Measurements from ENCODE around the gene DOCK1.

Gene DOCK1

DNA sequence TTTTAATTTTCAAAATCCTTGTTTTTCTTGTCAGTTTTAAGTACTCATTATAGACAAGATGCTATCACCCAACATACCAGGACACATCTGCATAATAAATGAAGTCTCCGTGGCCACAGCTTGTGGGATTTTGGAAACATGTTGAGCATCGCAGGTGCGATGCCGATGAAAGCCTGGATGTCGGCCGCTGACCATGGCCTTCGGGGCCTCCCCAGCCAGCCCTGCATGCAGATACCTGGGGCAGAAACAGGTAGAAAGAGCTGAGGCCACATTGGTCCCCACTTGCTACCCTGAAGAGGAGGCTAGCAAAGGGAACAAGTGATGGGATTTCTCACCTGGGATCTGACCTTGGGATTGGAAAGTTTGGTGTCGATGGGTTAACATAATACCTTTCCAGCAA, 123.8 kb downstream of the DOCK1 start:
- no peaks in the 10 kb centered on the region for H3K36me3 ChIP-seq (ENCODE audit: insufficient read depth)
- no peak overlapping the region for H3K9ac ChIP-seq
- no peaks in the 10 kb centered on the region for H4K20me1 ChIP-seq (ENCODE audit: insufficient read depth)
- H2AFZ ChIP-seq (ENCODE audit: low read depth), result no peak overlapping the region
- H3K4me3 ChIP-seq (IDR thresholded peaks at IDR 0.05; ENCODE audit: insufficient read depth, low read depth, low read length), result no peak overlapping the region
- no peaks in the 10 kb centered on the region for H3K27me3 ChIP-seq (ENCODE audit: insufficient read depth, low read depth)
- H3K4me1 ChIP-seq (ENCODE audit: low read depth, poor library complexity, severe bottlenecking), result no peaks in the 10 kb centered on the region
- no peak overlapping the region for H3K27ac ChIP-seq
- no peaks in the 10 kb centered on the region for H3K79me2 ChIP-seq (ENCODE audit: insufficient read depth, low read depth)
- no peak overlapping the region for H3K4me2 ChIP-seq
- TF ChIP-seq, protein P1, sequence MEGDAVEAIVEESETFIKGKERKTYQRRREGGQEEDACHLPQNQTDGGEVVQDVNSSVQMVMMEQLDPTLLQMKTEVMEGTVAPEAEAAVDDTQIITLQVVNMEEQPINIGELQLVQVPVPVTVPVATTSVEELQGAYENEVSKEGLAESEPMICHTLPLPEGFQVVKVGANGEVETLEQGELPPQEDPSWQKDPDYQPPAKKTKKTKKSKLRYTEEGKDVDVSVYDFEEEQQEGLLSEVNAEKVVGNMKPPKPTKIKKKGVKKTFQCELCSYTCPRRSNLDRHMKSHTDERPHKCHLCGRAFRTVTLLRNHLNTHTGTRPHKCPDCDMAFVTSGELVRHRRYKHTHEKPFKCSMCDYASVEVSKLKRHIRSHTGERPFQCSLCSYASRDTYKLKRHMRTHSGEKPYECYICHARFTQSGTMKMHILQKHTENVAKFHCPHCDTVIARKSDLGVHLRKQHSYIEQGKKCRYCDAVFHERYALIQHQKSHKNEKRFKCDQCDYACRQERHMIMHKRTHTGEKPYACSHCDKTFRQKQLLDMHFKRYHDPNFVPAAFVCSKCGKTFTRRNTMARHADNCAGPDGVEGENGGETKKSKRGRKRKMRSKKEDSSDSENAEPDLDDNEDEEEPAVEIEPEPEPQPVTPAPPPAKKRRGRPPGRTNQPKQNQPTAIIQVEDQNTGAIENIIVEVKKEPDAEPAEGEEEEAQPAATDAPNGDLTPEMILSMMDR (conservative IDR thresholded peaks at IDR 0.05; ENCODE audit: low read depth, low read length), result no peak

DNA sequence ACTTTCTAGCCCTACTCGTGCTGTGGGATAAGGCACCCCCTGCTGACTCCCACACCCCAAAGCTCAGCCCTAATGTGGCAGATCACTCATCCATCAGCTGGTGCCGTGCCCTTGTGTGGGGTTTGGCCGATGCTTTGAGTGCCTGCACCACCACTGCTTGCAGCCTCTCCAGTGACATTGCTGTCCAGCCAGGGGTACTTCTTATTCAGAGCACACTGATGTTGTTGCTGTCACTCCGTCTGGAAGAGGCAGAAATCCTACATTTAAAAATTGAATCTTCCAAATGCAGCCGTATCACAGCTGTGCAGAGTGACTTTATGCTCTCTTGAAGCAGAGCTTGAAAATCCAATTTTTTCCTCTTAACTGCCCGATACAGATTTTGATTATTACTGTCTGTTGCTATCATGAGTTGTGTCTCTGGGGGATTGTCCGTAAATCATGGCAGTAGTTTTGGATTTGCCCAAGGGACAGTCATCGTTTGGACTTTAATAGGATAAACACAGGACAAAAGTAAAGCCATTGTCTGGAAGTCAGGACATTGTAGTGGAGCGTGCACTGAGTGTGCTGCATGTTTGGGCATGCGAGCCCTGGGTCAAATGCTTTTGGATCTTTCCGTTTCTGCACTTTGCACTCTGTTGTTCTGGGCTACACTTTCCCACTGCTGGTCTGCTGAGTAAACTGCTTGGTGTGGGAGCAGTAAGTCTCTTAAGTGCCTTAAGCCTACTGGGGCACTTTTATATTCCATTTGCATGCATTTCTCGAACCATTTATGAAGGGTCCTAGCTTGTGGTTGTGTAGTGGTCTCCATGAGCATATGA, 128.2 kb downstream of the DOCK1 start:
- TF ChIP-seq, protein P1 (conservative IDR thresholded peaks at IDR 0.05; ENCODE audit: low read depth, low read length), result no peak
- H3K36me3 ChIP-seq (ENCODE audit: insufficient read depth), result no peaks in the 10 kb centered on the region
- H3K9ac ChIP-seq, result no peak overlapping the region
- H3K79me2 ChIP-seq (ENCODE audit: insufficient read depth, low read depth), result no peaks in the 10 kb centered on the region
- H3K27ac ChIP-seq, result no peak overlapping the region
- H3K4me3 ChIP-seq (IDR thresholded peaks at IDR 0.05; ENCODE audit: insufficient read depth, low read depth, low read length), result no peak overlapping the region
- H3K4me1 ChIP-seq (ENCODE audit: low read depth, poor library complexity, severe bottlenecking), result no peaks in the 10 kb centered on the region
- no peaks in the 10 kb centered on the region for H3K27me3 ChIP-seq (ENCODE audit: insufficient read depth, low read depth)
- H3K4me2 ChIP-seq, result no peak overlapping the region
- H2AFZ ChIP-seq (ENCODE audit: low read depth), result no peak overlapping the region
- H4K20me1 ChIP-seq (ENCODE audit: insufficient read depth), result no peaks in the 10 kb centered on the region

DNA sequence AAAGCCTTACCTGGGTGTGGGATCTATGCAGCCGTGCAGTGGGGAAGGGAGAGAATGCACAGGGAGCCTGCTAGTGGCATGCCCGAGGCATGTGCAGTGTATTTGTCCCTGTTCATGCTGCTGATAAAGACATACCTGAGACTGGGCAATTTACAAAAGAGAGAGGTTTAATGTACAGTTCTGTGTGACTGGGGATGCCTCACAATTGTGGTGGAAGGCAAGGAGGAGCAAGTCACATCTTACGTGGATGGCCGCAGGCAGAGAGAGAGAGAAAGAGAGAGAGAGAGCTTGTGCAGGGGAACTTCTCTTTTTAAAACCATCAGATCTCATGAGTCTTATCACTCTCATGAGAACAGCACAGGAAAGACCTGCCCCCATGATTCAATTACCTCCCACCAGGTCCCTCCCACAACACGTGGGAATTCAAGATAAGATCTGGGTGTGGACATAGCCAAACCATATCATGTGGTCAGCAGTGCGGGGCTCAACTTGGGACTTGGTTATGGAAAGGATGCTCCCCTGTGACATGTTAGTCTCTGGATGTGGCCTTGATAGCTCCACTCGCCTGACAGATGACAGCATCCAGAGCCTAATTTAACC, 128.9 kb downstream of the DOCK1 start:
- Histone ChIP-seq H4K20me1 (ENCODE audit: insufficient read depth) (no peaks in the 10 kb centered on the region), H3K4me2 (no peak overlapping the region), H3K36me3 (ENCODE audit: insufficient read depth) (no peaks in the 10 kb centered on the region), H3K4me1 (ENCODE audit: low read depth, poor library complexity, severe bottlenecking) (no peaks in the 10 kb centered on the region), H3K9ac (no peak overlapping the region), H3K4me3 (IDR thresholded peaks at IDR 0.05; ENCODE audit: insufficient read depth, low read depth, low read length) (no peak overlapping the region), H3K27ac (no peak overlapping the region), H2AFZ (ENCODE audit: low read depth) (no peak overlapping the region), H3K79me2 (ENCODE audit: insufficient read depth, low read depth) (no peaks in the 10 kb centered on the region), H3K27me3 (ENCODE audit: insufficient read depth, low read depth) (no peaks in the 10 kb centered on the region)
- TF ChIP-seq, protein P1 (conservative IDR thresholded peaks at IDR 0.05; ENCODE audit: low read depth, low read length), result no peak

DNA sequence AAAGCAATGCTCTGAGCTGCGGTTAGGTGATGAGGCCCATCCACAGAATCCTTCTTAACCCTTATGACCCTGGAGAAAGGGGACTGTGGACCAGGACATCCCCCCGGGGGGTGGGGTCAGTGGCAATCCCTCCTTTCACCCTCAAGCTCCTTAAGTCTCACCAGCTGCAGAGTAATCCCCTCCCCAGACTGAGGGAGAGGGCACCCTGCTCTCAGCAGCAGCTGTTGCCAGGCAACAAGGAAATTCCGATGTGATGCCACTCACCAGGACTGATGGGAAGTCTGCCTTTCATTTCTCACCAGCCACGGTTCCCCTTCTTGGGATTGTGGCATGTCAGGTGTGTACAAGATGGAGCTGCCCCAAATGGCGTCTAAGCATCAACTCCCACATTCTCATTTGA, 129.6 kb downstream of the DOCK1 start:
- H4K20me1 ChIP-seq (ENCODE audit: insufficient read depth), result no peaks in the 10 kb centered on the region
- no peak overlapping the region for H3K4me2 ChIP-seq
- no peak overlapping the region for H2AFZ ChIP-seq (ENCODE audit: low read depth)
- no peaks in the 10 kb centered on the region for H3K4me1 ChIP-seq (ENCODE audit: low read depth, poor library complexity, severe bottlenecking)
- no peak overlapping the region for H3K27ac ChIP-seq
- no peaks in the 10 kb centered on the region for H3K79me2 ChIP-seq (ENCODE audit: insufficient read depth, low read depth)
- no peaks in the 10 kb centered on the region for H3K36me3 ChIP-seq (ENCODE audit: insufficient read depth)
- no peaks in the 10 kb centered on the region for H3K27me3 ChIP-seq (ENCODE audit: insufficient read depth, low read depth)
- no peak overlapping the region for H3K4me3 ChIP-seq (IDR thresholded peaks at IDR 0.05; ENCODE audit: insufficient read depth, low read depth, low read length)
- no peak overlapping the region for H3K9ac ChIP-seq
- TF ChIP-seq, protein P1 (conservative IDR thresholded peaks at IDR 0.05; ENCODE audit: low read depth, low read length), result no peak

All from KMS-11 (cell line).